GM12892 (cell line): Measurements from ENCODE around the gene AMY1A.
"Not testable (repeated sequence)": the region's sequence is repeated elsewhere in the genome, so short reads cannot be mapped to it uniquely, and the experiment has no call there.

Source experiments
- POLR2A ChIP-seq: IDR thresholded peaks from 2 replicates; pipeline ENCODE4 v1.6.1; 2011; ENCODE audit warnings: low read depth, low read length, control low read depth
- POLR2AphosphoS5 ChIP-seq: IDR thresholded peaks from 2 replicates; pipeline ENCODE4 v1.6.1; 2011; ENCODE audit warnings: low read depth, low read length, control low read depth
- TAF1 ChIP-seq: IDR thresholded peaks from 2 replicates; pipeline ENCODE4 v1.6.1; 2011; ENCODE audit warnings: low read depth, mild to moderate bottlenecking, control low read depth, low read length, borderline replicate concordance

DNA sequence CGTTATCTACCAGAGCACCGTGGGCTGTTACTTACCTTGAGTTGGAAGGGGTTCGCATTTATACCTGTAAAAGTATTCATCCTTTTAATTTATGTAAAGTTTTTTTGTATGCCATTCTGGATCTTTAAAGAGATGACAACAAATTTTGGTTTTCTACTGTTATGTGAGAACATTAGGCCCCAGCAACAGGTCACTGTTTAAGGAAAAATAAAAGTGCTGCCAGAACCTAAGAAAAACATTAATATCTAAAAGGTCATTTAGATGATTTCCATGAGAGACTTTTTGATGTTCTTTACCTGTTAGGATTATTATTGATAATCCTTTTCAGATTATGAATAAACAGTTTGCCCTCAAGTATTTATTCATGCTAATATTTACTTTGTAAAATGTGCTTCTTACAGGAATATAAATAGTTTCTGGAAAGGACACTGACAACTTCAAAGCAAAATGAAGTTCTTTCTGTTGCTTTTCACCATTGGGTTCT, 38.5 kb upstream of the AMY1A start, which contains the start of gene AMY2A:
- TF ChIP-seq POLR2AphosphoS5, TAF1, POLR2A: not testable (repeated sequence)
